IPS DF 6.9 (cell line): ENCODE data around the gene CIRBP.

Source experiments
- DNase-seq: peaks from one replicate; pipeline ENCODE4 v3.0.0-alpha.2; 2013; ENCODE audit warnings: low read depth, low spot score
- H3K27ac ChIP-seq: one replicate; pipeline ENCODE4 v1.5.1; 2013; ENCODE audit warnings: low read length, control low read depth
- H3K27me3 ChIP-seq: 2 replicates; pipeline ENCODE4 v1.6.1; 2013; ENCODE audit warnings: mild to moderate bottlenecking, low read length; ENCODE audit not compliant: control insufficient read depth, insufficient read depth
- H3K36me3 ChIP-seq: 2 replicates; pipeline ENCODE4 v1.6.1; 2013; ENCODE audit warnings: low read length; ENCODE audit not compliant: control insufficient read depth, insufficient read depth
- H3K4me1 ChIP-seq: 2 replicates; pipeline ENCODE4 v1.6.1; 2013; ENCODE audit warnings: low read length; ENCODE audit not compliant: control insufficient read depth, insufficient read depth
- H3K4me3 ChIP-seq: 2 replicates; pipeline ENCODE4 v1.5.1; 2013; ENCODE audit warnings: mild to moderate bottlenecking, low read length
- H3K9me3 ChIP-seq: 2 replicates; pipeline ENCODE4 v1.6.1; 2013; ENCODE audit warnings: low read length, inconsistent platforms; ENCODE audit not compliant: control insufficient read depth, insufficient read depth
- WGBS: extraction: QIAGEN DNeasy Blood & Tissue Kit; methylation state at CpG from one replicate; pipeline ENCODE4 v1.1.7; 2013; ENCODE audit warnings: mixed read lengths, missing lambda C conversion rate; ENCODE audit not compliant: insufficient read length, insufficient coverage; 5-methylcytosine and 5-hydroxymethylcytosine counted together

Gene CIRBP

DNA sequence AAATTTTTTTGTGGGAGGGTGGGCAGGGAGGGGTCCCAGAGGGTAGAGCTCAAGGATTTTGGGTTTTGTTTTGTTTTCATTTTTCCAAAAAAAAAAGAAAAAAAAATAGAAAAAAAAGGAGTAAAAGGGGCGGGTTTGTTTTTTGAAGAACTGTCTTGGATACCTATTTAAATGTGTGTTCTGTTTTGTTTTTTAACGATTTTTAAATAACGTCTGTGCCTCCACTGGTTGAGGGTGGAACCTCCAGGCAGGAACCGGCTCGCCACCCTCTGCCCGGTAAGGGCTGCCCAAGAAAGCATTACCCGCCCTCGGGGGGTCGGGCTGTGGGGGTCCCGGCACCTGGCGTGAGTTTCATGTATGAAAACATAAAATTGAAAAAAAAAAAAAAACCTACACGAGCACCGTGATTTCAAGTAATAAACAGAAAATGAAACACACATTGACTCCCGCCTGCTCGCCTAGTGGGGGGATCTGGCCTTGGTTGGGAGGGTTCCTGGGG lies 10.4 kb upstream of the CIRBP start:
- no CpG with 5 or more reads among the region's 15 CpGs for WGBS
- Histone ChIP-seq H3K27ac (no peak overlapping the region), H3K4me3 (no peak overlapping the region), H3K4me1 (peaks cover 17% of the 10 kb centered on the region), H3K27me3 (no peaks in the 10 kb centered on the region), H3K36me3 (peaks cover 31% of the 10 kb centered on the region), H3K9me3 (no peaks in the 10 kb centered on the region)
- DNase-seq: no peak

GRCh38 chr19:1259206-1259875 lies 9.8 kb upstream of the CIRBP start:
- no peaks in the 10 kb centered on the region for H3K27me3 ChIP-seq
- H3K4me1 ChIP-seq: peaks cover 17% of the 10 kb centered on the region
- no peaks in the 10 kb centered on the region for H3K9me3 ChIP-seq
- no peak for DNase-seq
- no CpG with 5 or more reads among the region's 17 CpGs for WGBS
- H3K4me3 ChIP-seq: no peak overlapping the region
- no peak overlapping the region for H3K27ac ChIP-seq
- peaks cover 25% of the 10 kb centered on the region for H3K36me3 ChIP-seq

- no CpG with 5 or more reads among the region's 33 CpGs for WGBS
- no peak overlapping the region for H3K27ac ChIP-seq
- H3K36me3 ChIP-seq: peaks cover 17% of the 10 kb centered on the region
- peaks cover 20% of the 10 kb centered on the region for H3K4me1 ChIP-seq
- no peaks in the 10 kb centered on the region for H3K9me3 ChIP-seq
- peak overlapping the region; percentile 4; the same call in 1 of the 2 replicates for H3K4me3 ChIP-seq
- H3K27me3 ChIP-seq: no peaks in the 10 kb centered on the region
- no peak for DNase-seq
Measured at GRCh38 chr19:1259876-1260748, 9.0 kb upstream of the CIRBP start.

- DNase-seq: no peak
- Histone ChIP-seq H3K9me3 (no peaks in the 10 kb centered on the region), H3K27ac (no peak overlapping the region), H3K4me3 (peak overlapping the region; percentile 63; the same call in 1 of the 2 replicates), H3K36me3 (peaks cover 9% of the 10 kb centered on the region), H3K27me3 (no peaks in the 10 kb centered on the region), H3K4me1 (peaks cover 22% of the 10 kb centered on the region)
- WGBS: no CpG with 5 or more reads among the region's 83 CpGs
Measured at GRCh38 chr19:1260749-1261537, 8.2 kb upstream of the CIRBP start.

GRCh38 chr19:1261538-1261797 lies 7.7 kb upstream of the CIRBP start:
- Histone ChIP-seq H3K27ac (no peak overlapping the region), H3K36me3 (peaks cover 6% of the 10 kb centered on the region), H3K9me3 (no peaks in the 10 kb centered on the region), H3K4me3 (peak overlapping the region; percentile 63; the same call in 1 of the 2 replicates), H3K4me1 (peaks cover 24% of the 10 kb centered on the region), H3K27me3 (no peaks in the 10 kb centered on the region)
- WGBS: no CpG with 5 or more reads among the region's 14 CpGs
- DNase-seq: no peak

- no peak for DNase-seq
- WGBS: no CpG with 5 or more reads among the region's 28 CpGs
Measured at GRCh38 chr19:1261798-1262622, 7.1 kb upstream of the CIRBP start.

GRCh38 chr19:1262623-1263123 lies 6.5 kb upstream of the CIRBP start:
- WGBS: no CpG with 5 or more reads among the region's 21 CpGs

More at GRCh38 chr19:1261798-1262622, 7.1 kb upstream of the CIRBP start:
- no peaks in the 10 kb centered on the region for H3K9me3 ChIP-seq
- H3K27me3 ChIP-seq: no peaks in the 10 kb centered on the region
- H3K27ac ChIP-seq: no peak overlapping the region
- H3K4me3 ChIP-seq: peak overlapping the region; percentile 63; the same call in 1 of the 2 replicates
- peaks cover 1% of the 10 kb centered on the region for H3K36me3 ChIP-seq
- H3K4me1 ChIP-seq: peaks cover 24% of the 10 kb centered on the region

DNA sequence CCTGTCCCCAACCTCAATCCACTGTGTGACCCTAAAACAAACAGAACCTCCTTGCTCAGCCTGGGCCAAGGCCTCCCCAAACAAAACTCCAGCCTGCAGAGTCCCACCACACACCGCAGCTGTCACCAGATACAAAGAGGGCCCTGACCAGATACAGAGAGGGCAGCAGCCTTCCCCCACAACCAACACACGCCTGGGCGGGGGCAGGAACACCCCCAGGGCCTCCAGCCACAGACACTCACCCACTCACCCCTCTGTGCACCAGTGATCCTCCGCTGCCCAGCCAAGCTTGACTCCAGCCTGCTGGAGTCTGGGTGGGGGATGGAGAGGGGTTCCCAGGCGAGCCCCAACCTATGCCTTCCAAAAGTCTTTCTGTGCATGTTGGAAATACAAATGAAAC lies 5.9 kb upstream of the CIRBP start:
- Histone ChIP-seq H3K9me3 (no peaks in the 10 kb centered on the region), H3K4me1 (peaks cover 26% of the 10 kb centered on the region), H3K27me3 (no peaks in the 10 kb centered on the region), H3K4me3 (no peak overlapping the region), H3K27ac (no peak overlapping the region), H3K36me3 (no peaks in the 10 kb centered on the region)
- no CpG with 5 or more reads among the region's 5 CpGs for WGBS
- DNase-seq: no peak

More at GRCh38 chr19:1262623-1263123, 6.5 kb upstream of the CIRBP start:
- Histone ChIP-seq H3K4me1 (peaks cover 26% of the 10 kb centered on the region), H3K9me3 (no peaks in the 10 kb centered on the region), H3K36me3 (no peaks in the 10 kb centered on the region), H3K4me3 (no peak overlapping the region; the same call in 1 of the 2 replicates), H3K27ac (no peak overlapping the region), H3K27me3 (no peaks in the 10 kb centered on the region)
- DNase-seq: no peak

DNA sequence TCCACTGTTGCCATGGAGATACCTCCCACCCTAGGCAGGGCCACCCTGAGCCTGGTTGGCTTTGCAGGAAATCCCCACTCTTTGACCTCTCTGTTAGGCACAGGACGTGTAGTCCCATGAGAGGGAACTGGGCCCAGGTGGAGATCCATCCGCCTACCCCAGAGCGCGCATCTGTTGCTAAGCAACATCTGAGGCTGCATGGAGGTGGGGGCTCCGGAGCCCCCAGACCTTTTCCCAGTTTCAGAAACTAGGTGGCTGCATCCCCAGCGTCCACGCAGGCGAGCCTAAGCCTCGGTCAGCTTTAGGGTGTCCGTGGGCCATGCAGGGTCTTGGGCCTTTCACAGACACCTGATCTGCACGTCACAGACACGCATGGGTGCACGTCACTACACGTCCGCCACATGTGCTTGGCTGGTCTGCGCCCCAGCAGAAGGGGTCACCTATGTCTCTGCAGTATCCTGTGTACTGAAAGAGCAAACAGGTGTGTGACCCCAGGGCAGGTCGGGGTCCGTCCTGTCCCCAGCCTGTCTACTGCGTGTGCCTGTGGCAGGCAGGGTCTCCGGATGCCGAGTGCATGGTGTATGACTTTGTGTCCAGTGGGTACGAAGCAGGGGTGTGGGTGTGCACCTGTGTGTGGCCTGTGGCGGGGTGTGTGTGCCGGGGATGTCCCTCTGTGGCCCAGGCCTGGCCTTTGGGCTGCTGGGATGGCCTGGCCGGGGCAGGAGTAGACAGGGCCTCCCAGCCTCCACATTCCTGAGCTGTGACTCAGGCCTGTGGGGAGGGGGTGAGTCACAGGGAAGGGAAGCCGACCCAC lies 4.1 kb upstream of the CIRBP start:
- no peak for DNase-seq
- Histone ChIP-seq H3K4me1 (peaks cover 26% of the 10 kb centered on the region), H3K27ac (no peak overlapping the region), H3K36me3 (no peaks in the 10 kb centered on the region), H3K4me3 (no peak overlapping the region), H3K27me3 (no peaks in the 10 kb centered on the region), H3K9me3 (no peaks in the 10 kb centered on the region)
- WGBS: no CpG with 5 or more reads among the region's 26 CpGs
